Breast epithelium (tissue), 4 donors: ENCODE measurements around the gene CSMD2. TPM values are rescaled to one million over a fixed set of nuclear protein-coding genes. Genes with fewer than 3 reads are reported as not detected.

Source experiments
- DNase-seq, 2 donors: peaks; one replicate each; pipeline ENCODE4 v3.0.0-alpha.2; 2019; ENCODE audit warnings: low spot score in 2 of 2
- H3K27ac ChIP-seq, 2 donors: fragments of 200-600 bp; sonication (generic) in 1 of 2; one replicate each; pipeline ENCODE4 v1.5.1; 2016 to 2019; ENCODE audit warnings: mild to moderate bottlenecking in 1 of 2
- H3K27me3 ChIP-seq, 2 donors: fragments of 200-600 bp; sonication (generic) in 1 of 2; one replicate each; pipeline versions ENCODE4 v1.5.1 to v1.6.0; 2017 to 2019; ENCODE audit warnings: control low read depth in 1 of 2, mild to moderate bottlenecking in 1 of 2
- H3K36me3 ChIP-seq: fragments of 200-600 bp; one replicate; pipeline ENCODE4 v1.5.1; 2019
- H3K4me1 ChIP-seq, 2 donors: fragments of 200-600 bp; sonication (generic); one replicate each; pipeline ENCODE4 v1.5.1; 2016 to 2019; ENCODE audit warnings: control low read depth in 1 of 2
- H3K4me3 ChIP-seq, 3 donors: fragments of 200-600 bp; sonication (generic); 1 replicate in 2 of 3; 2 replicates in 1 of 3; pipeline ENCODE4 v1.5.1; 2016 to 2019; ENCODE audit warnings: mild to moderate bottlenecking in 3 of 3, moderate library complexity in 2 of 3
- H3K9me3 ChIP-seq, 2 donors: fragments of 200-600 bp; sonication (generic) in 1 of 2; one replicate each; pipeline ENCODE4 v1.5.1; 2016 to 2019; ENCODE audit warnings: control low read depth in 1 of 2
- CTCF ChIP-seq, 3 donors: fragments of 450-650 bp; IDR thresholded peaks; one replicate each; pipeline ENCODE4 v1.5.1; 2016 to 2017; ENCODE audit warnings: antibody characterized with exemption in 3 of 3, mild to moderate bottlenecking in 3 of 3, moderate library complexity in 3 of 3
- POLR2A ChIP-seq: fragments of 450-650 bp; IDR thresholded peaks from one replicate; pipeline ENCODE4 v1.6.1; 2016; ENCODE audit warnings: antibody characterized with exemption, mild to moderate bottlenecking, moderate library complexity
- POLR2AphosphoS5 ChIP-seq, 3 donors: sonication (generic); formaldehyde crosslinking; IDR thresholded peaks; one replicate each; pipeline ENCODE4 v1.6.1; 2017; ENCODE audit warnings: antibody characterized with exemption in 3 of 3
- intact Hi-C: fragments of 100-400 bp; cut with DNase I; formaldehyde crosslinking; loops from one replicate; pipeline ENCODE4 v1.15.1; 2023; ENCODE audit warnings: low total_unique reads
- total RNA-seq, 3 donors: library from RNA; depleted of rRNA; stranded (reverse); fragments of >200 nt; gene quantifications; one replicate each; pipeline ENCODE4 v1.1.0, GENCODE V29; 2016

Gene CSMD2
- total RNA-seq, 3 donors from 2014 or later: 0.33 to 2.6 (median 0.44) TPM

GRCh38 chr1:33470495-33471012, 694.5 kb downstream of the CSMD2 start:
- TF ChIP-seq POLR2AphosphoS5 (IDR thresholded peaks at IDR 0.05) (peak in 1 of 3 donors; percentile 39), CTCF (IDR thresholded peaks at IDR 0.05) (peak; percentile 35 to 74 (median 68)), POLR2A (no peak)
- Histone ChIP-seq H3K9me3 (no peaks in the 10 kb centered on the region), H3K4me1 (peaks cover 0 to 3% of the 10 kb centered on the region in 2 donors), H3K36me3 (no peaks in the 10 kb centered on the region), H3K4me3 (no peak overlapping the region), H3K27me3 (no peaks in the 10 kb centered on the region), H3K27ac (no peak overlapping the region)
- DNase-seq: peak; percentile 67 to 71
- intact Hi-C loops: no loop called here

- H3K36me3 ChIP-seq: no peaks in the 10 kb centered on the region
- H3K27ac ChIP-seq: no peak overlapping the region
- no peak for DNase-seq
- H3K9me3 ChIP-seq: no peaks in the 10 kb centered on the region
- H3K27me3 ChIP-seq: no peaks in the 10 kb centered on the region
- intact Hi-C loops: no loop called here
- no peak for TF ChIP-seq CTCF (IDR thresholded peaks at IDR 0.05)
- TF ChIP-seq POLR2A: no peak
- TF ChIP-seq POLR2AphosphoS5 (IDR thresholded peaks at IDR 0.05): no peak
- H3K4me3 ChIP-seq: no peak overlapping the region
- H3K4me1 ChIP-seq: peaks cover 0 to 3% of the 10 kb centered on the region in 2 donors
Measured at GRCh38 chr1:33469691-33470090, 695.3 kb downstream of the CSMD2 start.

- Histone ChIP-seq H3K4me3 (no peak overlapping the region), H3K27ac (no peak overlapping the region), H3K9me3 (no peaks in the 10 kb centered on the region), H3K4me1 (peaks cover 0 to 3% of the 10 kb centered on the region in 2 donors), H3K27me3 (no peaks in the 10 kb centered on the region), H3K36me3 (no peaks in the 10 kb centered on the region)
- DNase-seq: no peak
- intact Hi-C loops: no loop called here
- TF ChIP-seq CTCF (IDR thresholded peaks at IDR 0.05): no peak
- no peak for TF ChIP-seq POLR2AphosphoS5 (IDR thresholded peaks at IDR 0.05)
- no peak for TF ChIP-seq POLR2A
Measured at GRCh38 chr1:33468967-33469366, 696.1 kb downstream of the CSMD2 start.

- no peak for DNase-seq
- Histone ChIP-seq H3K36me3 (no peaks in the 10 kb centered on the region), H3K9me3 (no peaks in the 10 kb centered on the region), H3K4me3 (no peak overlapping the region), H3K4me1 (peaks cover 0 to 3% of the 10 kb centered on the region in 2 donors), H3K27me3 (no peaks in the 10 kb centered on the region), H3K27ac (no peak overlapping the region)
- intact Hi-C loops: no loop called here
- TF ChIP-seq CTCF (IDR thresholded peaks at IDR 0.05) (no peak), POLR2AphosphoS5 (IDR thresholded peaks at IDR 0.05) (no peak), POLR2A (no peak)
Measured at GRCh38 chr1:33468531-33468930, 696.5 kb downstream of the CSMD2 start.

GRCh38 chr1:33468011-33468410, 697.0 kb downstream of the CSMD2 start:
- intact Hi-C loops: no loop called here
- peaks cover 0 to 3% of the 10 kb centered on the region in 2 donors for H3K4me1 ChIP-seq
- H3K9me3 ChIP-seq: no peaks in the 10 kb centered on the region
- no peak overlapping the region for H3K4me3 ChIP-seq
- no peak for DNase-seq
- TF ChIP-seq POLR2AphosphoS5 (IDR thresholded peaks at IDR 0.05) (no peak), CTCF (IDR thresholded peaks at IDR 0.05) (no peak), POLR2A (no peak)
- H3K27ac ChIP-seq: no peak overlapping the region
- H3K36me3 ChIP-seq: no peaks in the 10 kb centered on the region
- no peaks in the 10 kb centered on the region for H3K27me3 ChIP-seq
